D721Med (cell line): Measurements from ENCODE around the gene ALKBH6.
"Not testable (repeated sequence)": the region's sequence is repeated elsewhere in the genome, so short reads cannot be mapped to it uniquely, and the experiment has no call there.

ENCODE experiments used
- DNase-seq: peaks from one replicate; pipeline ENCODE4 v3.0.0; 2011; ENCODE audit warnings: low spot score; ENCODE audit not compliant: insufficient read length
- FAIRE-seq: peaks from 2 replicates; lab custom pipeline; 2011; peaks lifted over from hg19 to GRCh38; lab: Jason Lieb, UNC
- TF ChIP-seq, protein P1 (sequence below): IDR thresholded peaks from 2 replicates; pipeline ENCODE4 v1.5.1; 2012; ENCODE audit warnings: mild to moderate bottlenecking, control low read depth; ENCODE audit not compliant: insufficient read depth; ENCODE audit errors: missing control alignments

The ALKBH6 gene

DNA sequence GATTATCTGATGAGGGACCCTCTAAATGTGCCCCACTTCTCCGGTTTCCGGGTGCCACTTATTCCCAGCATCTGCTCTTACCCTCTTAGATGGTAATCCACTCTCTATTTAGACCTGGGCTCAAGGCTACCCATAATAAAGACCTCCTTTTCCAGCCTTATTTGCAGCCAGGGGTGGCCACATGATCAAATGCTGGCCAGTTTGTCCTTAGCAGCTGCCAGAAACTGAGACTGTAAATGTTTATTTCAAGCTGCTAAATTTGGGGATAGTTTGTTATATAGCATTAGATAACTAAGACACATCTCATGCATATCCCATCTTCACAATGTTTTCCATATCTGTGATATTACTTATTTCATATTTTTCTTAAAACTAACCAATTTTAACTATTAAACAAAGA lies 29.9 kb upstream of the ALKBH6 start:
- FAIRE-seq (no peak), DNase-seq (no peak)
- TF ChIP-seq, protein P1, sequence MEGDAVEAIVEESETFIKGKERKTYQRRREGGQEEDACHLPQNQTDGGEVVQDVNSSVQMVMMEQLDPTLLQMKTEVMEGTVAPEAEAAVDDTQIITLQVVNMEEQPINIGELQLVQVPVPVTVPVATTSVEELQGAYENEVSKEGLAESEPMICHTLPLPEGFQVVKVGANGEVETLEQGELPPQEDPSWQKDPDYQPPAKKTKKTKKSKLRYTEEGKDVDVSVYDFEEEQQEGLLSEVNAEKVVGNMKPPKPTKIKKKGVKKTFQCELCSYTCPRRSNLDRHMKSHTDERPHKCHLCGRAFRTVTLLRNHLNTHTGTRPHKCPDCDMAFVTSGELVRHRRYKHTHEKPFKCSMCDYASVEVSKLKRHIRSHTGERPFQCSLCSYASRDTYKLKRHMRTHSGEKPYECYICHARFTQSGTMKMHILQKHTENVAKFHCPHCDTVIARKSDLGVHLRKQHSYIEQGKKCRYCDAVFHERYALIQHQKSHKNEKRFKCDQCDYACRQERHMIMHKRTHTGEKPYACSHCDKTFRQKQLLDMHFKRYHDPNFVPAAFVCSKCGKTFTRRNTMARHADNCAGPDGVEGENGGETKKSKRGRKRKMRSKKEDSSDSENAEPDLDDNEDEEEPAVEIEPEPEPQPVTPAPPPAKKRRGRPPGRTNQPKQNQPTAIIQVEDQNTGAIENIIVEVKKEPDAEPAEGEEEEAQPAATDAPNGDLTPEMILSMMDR = no peak

DNA sequence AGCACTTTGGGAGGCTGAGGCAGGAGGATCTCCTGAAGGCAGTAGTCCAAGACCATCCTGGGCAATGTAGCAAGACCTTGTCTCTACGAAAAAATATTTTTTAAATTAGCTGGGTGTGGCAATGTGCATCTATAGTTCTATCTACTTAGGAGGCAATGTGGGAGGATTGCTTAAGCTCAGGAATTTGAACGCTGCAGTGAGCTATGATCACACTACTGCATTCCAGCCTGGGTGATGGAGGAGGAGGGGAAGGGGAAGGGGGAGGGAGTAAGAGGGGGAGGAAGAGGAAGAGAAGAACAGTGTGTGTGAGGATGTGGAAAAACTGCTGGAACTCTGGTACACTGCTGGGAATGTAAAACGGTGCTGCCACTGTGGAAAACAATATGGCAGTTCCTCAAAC lies 27.8 kb upstream of the ALKBH6 start:
- no peak for FAIRE-seq
- DNase-seq = no peak
- TF ChIP-seq, protein P1 = no peak

DNA sequence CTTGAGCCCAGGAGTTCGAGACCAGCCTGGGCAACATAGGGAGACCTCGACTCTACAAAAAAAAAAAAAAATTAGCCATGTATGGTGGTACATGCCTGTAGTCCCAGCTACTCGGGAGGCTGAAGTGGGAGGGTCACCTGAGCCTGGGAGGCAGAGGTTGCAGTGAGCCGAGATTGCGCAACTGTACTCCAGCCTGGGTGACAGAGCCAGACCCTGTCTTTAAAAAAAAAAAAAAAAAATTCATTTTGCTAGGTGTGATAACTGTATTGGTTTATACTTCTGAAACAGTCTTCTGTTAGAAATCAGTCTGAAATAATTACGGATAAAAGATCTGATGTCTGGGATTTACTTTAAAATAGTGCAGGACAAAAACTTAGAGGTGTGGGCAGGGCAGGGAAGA lies 27.1 kb upstream of the ALKBH6 start:
- FAIRE-seq, DNase-seq: not testable (repeated sequence)

DNA sequence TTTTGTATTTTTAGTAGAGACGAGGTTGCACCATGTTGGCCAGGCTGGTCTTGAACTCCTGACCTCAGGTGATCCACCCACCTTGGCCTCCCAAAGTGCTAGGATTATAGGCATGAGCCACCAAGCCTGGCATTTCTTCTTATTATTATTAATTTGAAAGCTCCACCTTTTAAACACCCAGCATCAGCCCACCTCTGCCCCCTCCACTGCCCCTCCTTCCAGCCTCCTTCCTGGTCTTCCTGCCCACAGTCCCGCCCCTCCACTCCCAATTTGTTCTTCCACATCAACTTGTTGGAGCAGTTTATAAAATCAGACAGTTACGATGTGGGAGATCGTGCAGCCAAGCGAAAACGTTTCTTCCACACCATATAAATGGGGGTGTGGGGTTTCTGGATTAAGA lies 26.5 kb upstream of the ALKBH6 start:
- no peak for FAIRE-seq
- DNase-seq = no peak

DNA sequence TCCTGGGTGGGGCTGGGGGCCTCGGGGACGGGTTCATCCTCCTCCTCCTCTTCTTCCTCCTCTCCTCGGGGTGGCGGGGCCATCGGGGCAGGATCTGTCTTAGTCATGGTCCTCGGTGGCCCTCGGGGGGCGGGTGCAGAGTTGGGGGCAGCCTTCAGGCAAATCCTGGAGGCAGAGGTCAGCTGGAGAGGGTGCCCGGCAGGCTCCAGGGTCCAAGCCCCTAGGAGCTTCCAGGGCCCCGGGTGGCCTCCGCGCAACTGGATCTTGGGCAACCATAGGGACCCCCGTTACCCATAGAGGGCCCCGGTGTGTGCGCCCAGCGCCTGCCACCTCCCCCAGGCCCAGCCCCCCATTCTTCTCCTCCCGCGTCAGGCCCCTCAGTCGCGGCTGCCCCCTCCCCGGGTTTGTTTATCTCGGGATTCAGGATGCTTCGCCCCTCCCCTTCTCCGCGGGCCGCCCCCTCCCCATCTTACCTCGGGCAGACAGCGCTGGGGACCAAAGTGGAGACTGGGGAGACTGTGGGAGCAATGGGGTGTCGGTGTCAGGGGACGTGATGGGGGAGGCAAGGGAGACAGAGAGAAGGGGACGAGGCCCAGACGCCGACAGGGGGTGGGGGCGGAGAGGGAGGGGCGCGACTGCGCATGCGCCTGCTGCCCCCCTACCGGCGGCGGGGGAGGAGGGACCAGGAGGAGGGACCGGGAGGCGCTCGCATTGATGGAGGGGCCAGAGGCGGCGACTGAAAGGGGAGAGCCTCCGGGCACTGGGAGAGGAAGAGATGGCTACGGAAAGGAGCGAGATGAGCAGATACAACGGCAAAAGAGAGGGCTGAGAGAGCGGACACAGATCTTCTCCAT lies 18.5 kb upstream of the ALKBH6 start, which contains the start of gene CLIP3:
CLIP3 (minus strand) TSS at position 623 of the 854 bp plus-strand sequence; CDS start at position 107, 516 bp downstream.
- DNase-seq = peak; percentile 98

More for the DNA sequence above, 26.5 kb upstream of the ALKBH6 start:
- TF ChIP-seq, protein P1 = no peak

DNA sequence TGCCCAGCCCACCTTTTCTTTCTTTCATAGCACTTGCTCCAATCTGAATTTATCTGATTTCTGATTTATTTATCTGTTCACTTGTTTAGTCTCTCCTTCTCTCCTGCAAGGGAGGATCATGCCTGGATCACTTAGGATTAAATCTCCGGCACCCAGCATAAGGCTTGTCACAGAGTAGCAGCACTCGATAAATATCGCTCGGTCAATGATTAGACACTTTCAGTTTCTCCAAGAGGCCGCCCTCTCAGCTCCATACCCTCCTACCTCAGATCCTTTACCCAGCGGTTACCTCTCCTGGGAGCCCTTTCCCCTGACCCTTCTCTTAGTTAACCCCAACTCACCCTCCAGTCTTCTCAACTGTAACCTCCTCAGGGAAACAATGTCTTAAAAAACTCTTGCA lies 17.3 kb upstream of the ALKBH6 start:
- DNase-seq (peak; percentile 21), FAIRE-seq (no peak)
- TF ChIP-seq, protein P1 = no peak

More for the DNA sequence above, 18.5 kb upstream of the ALKBH6 start, which contains the start of gene CLIP3:
- TF ChIP-seq, protein P1 = no peak
- no peak for FAIRE-seq

DNA sequence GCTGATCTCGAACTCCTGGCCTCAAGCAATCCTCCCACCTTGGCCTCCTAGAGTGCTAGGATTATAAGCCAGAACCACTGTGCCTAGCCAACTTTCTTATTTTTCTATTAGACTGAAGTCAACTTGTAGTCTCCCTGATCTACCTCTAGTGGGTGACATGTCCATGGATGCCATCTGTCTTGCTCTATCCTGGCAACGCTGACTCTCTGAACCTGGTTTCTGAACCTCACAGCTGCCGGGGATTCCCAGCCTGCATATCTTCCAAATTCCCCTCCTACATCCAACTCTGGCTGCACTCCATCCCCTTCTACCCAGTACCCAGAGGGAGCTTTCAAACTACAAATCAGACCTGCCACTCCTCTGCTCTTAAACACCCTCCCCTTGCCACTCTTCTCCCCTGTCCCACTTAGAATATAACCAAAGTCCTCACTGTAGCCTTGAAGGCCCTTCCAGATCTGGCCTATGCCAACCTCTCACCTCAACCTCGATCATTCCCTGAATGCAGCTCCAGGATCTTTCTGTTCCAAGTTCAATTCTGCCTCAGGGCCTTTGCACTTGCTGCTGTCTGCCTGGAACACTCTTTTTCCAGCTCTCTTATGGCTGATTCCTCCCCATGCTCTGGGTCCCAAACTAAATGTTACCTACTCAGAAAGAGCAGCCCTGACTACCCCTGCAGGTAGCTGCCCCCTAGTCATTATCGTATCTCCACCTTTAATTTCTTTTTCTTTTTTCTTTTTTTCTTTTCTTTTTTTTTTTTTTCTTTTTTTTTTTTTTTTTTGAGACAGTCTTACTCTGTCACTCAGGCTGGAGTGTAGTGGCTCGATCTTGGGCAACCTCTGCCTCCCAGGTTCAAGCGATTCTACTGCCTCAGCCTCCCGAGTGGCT lies 16.5 kb upstream of the ALKBH6 start:
- TF ChIP-seq, protein P1 = no peak
- DNase-seq (no peak), FAIRE-seq (no peak)
